ENCODE data around the gene ANKRD55.

DNA sequence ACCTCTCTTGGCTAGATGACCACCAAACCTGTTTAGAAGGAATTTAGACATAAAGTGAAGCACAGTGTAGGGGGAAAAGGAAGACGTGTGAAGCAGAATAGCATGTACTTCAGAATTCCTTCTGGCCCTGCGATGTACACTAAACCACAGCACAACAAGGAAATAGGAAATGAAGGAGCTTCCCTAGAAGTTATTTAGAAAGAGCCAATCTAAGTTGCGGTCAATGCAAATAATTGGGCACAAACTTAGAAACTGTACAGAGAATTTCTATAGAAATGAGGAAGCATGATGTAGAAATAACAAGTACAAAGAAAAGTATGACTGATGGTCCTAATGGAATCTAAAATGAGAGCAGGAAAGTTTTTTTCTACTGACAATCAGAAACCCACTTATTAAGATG lies 41.5 kb downstream of the ANKRD55 start:
- TF ChIP-seq, protein P1, sequence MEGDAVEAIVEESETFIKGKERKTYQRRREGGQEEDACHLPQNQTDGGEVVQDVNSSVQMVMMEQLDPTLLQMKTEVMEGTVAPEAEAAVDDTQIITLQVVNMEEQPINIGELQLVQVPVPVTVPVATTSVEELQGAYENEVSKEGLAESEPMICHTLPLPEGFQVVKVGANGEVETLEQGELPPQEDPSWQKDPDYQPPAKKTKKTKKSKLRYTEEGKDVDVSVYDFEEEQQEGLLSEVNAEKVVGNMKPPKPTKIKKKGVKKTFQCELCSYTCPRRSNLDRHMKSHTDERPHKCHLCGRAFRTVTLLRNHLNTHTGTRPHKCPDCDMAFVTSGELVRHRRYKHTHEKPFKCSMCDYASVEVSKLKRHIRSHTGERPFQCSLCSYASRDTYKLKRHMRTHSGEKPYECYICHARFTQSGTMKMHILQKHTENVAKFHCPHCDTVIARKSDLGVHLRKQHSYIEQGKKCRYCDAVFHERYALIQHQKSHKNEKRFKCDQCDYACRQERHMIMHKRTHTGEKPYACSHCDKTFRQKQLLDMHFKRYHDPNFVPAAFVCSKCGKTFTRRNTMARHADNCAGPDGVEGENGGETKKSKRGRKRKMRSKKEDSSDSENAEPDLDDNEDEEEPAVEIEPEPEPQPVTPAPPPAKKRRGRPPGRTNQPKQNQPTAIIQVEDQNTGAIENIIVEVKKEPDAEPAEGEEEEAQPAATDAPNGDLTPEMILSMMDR (IDR thresholded peaks at IDR 0.05 in 8 of 11, conservative IDR thresholded peaks at IDR 0.05 in 3 of 11), result no peak
- no peak for TF ChIP-seq POLR2A (IDR thresholded peaks at IDR 0.05)
